ENCODE results near the gene MYOT.
A peak's percentile ranks its signal among the peaks of the same experiment; 100 is the strongest.
"Not testable (repeated sequence)": the region's sequence is repeated elsewhere in the genome, so short reads cannot be mapped to it uniquely, and the experiment has no call there.

The MYOT gene

DNA sequence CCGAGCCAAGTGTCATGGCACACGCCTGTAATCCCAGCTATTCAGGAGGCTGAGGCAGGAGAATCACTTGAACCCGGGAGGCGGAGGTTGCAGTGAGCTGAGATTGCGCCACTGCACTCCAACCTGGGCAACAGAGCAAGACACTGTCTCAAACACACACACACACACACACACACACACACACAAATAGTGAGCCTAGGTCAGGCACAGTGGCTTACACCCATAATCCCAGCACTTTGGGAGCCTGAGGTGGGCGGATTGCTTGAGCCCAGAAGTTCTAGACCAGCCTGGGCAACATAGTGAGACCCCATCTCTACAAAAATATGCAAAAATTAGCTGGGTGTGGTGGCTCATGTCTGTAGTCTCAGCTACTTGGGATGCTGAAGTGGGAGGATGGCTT, 4.0 kb upstream of the MYOT start:
- H3K27ac Mint-ChIP-seq; intact Hi-C loops (cut with micrococcal nuclease); H3K4me3 Mint-ChIP-seq; H3K27me3 Mint-ChIP-seq; H3K9me3 Mint-ChIP-seq; H3K36me3 Mint-ChIP-seq (ENCODE audit: low read depth): not testable (repeated sequence)
- peaks cover 19% of the 10 kb centered on the region for H3K4me1 Mint-ChIP-seq (ENCODE audit: low read depth)

DNA sequence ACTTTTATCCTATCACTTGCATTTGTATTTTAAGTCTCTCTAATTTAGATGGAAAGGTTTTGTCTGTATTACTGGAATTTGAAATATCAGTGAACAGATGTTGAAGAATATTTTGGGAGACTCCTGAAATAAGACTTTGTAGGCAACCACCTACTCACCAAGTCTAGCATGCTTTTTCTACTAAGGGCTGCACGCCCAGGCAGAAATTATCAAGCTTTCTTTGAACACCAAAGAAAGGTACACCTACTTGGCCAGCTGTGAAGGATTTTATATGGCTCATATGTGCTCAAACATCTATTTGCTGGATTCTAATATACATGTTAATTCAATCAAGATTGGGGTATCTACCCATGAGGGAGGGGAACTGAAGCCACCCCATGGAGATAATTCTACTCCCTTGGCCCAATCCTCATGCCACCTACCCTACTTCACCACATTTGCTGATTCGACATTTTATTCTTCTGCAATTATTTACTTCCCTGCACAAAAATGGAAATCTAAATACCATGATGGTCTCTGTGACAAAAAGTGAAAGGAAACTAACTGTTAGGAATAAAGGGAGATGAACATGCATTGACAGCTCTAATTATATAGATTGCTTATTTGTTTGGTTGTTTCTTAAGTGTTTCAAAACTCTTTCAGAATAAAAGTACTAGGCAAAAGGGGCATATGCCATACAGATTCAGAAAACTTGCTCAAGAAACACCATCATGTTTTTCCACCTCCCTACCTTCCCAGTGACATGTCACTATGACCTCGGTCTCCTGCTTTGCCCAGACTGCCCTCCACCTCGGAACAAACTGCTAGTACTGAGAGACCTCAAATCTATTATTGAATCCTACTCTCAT, 895 bp upstream of the MYOT start:
- H3K9me3 Mint-ChIP-seq: no peaks in the 10 kb centered on the region

DNA sequence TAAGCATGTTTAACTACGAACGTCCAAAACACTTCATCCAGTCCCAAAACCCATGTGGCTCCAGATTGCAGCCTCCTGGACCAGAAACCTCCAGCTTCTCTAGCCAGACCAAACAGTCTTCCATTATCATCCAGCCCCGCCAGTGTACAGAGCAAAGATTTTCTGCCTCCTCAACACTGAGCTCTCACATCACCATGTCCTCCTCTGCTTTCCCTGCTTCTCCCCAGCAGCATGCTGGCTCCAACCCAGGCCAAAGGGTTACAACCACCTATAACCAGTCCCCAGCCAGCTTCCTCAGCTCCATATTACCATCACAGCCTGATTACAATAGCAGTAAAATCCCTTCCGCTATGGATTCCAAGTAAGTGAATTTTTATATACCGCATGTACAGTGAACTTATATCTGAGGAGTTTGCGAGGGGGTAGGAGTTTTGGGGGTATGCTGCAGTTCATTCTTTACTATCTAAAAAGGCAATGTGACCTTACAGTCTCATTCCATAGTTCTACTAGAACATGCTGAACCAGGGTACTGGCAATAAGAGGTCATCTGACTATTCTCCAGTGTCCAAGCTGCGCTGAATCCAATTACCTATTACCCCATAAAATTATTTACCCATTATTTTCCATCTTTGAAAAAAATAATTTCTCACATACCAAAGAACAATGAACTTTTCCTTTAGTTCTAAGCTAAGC, 3.1 kb downstream of the MYOT start:
- H3K4me1 Mint-ChIP-seq (ENCODE audit: low read depth): peaks cover 13% of the 10 kb centered on the region
- H3K9me3 Mint-ChIP-seq: no peaks in the 10 kb centered on the region
- H3K36me3 Mint-ChIP-seq (ENCODE audit: low read depth): no peaks in the 10 kb centered on the region
- no peaks in the 10 kb centered on the region for H3K27me3 Mint-ChIP-seq
- H3K4me3 Mint-ChIP-seq: no peak overlapping the region
- intact Hi-C loops (cut with micrococcal nuclease): no loop called here
- H3K27ac Mint-ChIP-seq: no peak overlapping the region

More for the DNA sequence above, 895 bp upstream of the MYOT start:
- Mint-ChIP-seq H3K27me3 (no peaks in the 10 kb centered on the region), H3K4me3 (no peak overlapping the region), H3K27ac (no peak overlapping the region), H3K4me1 (ENCODE audit: low read depth) (peaks cover 13% of the 10 kb centered on the region), H3K36me3 (ENCODE audit: low read depth) (no peaks in the 10 kb centered on the region)
- intact Hi-C loops (cut with micrococcal nuclease): no loop called here

DNA sequence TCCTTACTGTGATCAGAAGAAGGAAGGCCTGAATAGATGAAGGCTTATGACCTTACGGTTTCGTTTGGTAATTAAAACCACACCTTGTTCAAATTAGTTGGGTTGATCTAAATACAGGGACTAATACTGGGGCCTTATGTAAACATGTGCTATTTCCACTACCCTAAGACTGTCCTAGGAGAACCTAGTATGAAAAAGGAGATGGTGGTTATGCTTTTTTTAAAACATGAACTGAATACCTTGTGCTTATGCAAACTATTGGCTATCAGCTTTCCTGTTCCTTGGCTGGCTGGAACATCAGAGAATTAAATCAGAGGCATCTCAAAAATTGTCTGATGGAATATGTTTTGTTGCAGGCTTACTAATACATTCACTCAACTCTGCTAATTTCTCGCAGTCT, 3.9 kb downstream of the MYOT start:
- H3K4me1 Mint-ChIP-seq (ENCODE audit: low read depth): peaks cover 13% of the 10 kb centered on the region
- H3K9me3 Mint-ChIP-seq: no peaks in the 10 kb centered on the region
- intact Hi-C loops (cut with micrococcal nuclease): no loop called here
- H3K36me3 Mint-ChIP-seq (ENCODE audit: low read depth): no peaks in the 10 kb centered on the region
- no peaks in the 10 kb centered on the region for H3K27me3 Mint-ChIP-seq
- no peak overlapping the region for H3K4me3 Mint-ChIP-seq
- H3K27ac Mint-ChIP-seq: no peak overlapping the region

DNA sequence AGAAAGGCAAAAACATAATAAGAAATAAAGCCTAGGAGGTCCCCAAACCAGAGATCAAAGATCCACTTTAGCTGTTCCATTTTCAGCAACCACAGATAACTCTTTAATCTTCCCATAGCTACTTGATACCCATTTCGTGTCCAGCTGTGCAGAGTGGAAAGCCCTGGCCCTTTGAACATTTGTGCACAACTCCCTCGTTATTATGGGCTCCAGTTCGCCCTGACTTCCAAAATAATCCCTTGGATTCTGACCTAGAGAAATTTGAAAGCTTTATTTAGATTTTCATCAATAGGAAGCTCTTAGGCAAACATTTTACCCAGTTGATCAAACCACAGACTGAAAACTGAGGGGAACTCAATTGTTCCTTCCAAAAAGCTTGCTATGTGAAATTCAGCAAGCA, 4.8 kb downstream of the MYOT start:
- Mint-ChIP-seq H3K36me3 (ENCODE audit: low read depth) (no peaks in the 10 kb centered on the region), H3K4me1 (ENCODE audit: low read depth) (peaks cover 4% of the 10 kb centered on the region), H3K27me3 (no peaks in the 10 kb centered on the region), H3K27ac (no peak overlapping the region), H3K4me3 (no peak overlapping the region), H3K9me3 (no peaks in the 10 kb centered on the region)
- intact Hi-C loops (cut with micrococcal nuclease): no loop called here

DNA sequence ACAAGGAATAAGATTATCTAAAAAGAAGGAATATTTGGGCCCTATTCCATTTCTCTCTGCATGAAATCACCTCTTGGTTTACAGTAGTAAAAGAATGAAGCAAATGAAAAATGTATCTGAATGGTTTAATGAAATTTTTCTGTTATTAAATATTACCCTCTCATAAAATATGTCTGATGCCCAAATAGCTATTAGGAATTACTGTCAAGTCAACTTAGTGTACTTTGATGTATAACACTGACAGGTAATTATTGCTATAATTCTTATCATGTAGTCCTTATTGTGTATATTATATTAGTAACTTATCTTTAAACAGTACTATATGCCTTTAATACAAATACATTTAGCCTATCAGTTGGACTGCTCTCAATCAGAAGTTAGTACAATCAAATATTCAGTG, 8.4 kb downstream of the MYOT start:
- H3K36me3 Mint-ChIP-seq (ENCODE audit: low read depth): no peaks in the 10 kb centered on the region
- intact Hi-C loops (cut with micrococcal nuclease): no loop called here
- H3K4me1 Mint-ChIP-seq (ENCODE audit: low read depth): no peaks in the 10 kb centered on the region
- H3K27ac Mint-ChIP-seq: no peak overlapping the region
- H3K27me3 Mint-ChIP-seq: no peaks in the 10 kb centered on the region
- no peaks in the 10 kb centered on the region for H3K9me3 Mint-ChIP-seq
- no peak overlapping the region for H3K4me3 Mint-ChIP-seq

DNA sequence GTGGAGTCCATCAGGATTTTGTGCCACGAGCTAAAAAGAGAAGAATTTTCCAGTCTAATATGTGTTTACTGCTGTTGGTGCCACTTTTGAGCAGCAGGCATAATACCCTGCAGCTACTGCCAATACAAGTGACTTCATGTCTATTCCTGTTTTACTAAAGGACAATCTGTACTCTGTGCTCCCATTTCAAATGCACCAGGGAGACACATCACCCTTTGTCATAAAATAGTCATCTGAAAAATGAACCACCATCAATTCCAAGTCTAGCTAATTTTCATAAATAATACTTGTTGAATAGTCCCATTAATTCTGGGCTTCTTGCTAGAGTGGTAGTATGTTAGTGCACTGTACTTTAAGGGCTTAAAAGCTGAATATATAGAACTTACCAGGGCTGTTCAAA, 12.7 kb downstream of the MYOT start:
- no peak overlapping the region for H3K4me3 Mint-ChIP-seq
- no peaks in the 10 kb centered on the region for H3K36me3 Mint-ChIP-seq (ENCODE audit: low read depth)
- H3K27me3 Mint-ChIP-seq: no peaks in the 10 kb centered on the region
- intact Hi-C loops (cut with micrococcal nuclease): no loop called here
- H3K27ac Mint-ChIP-seq: no peak overlapping the region
- no peaks in the 10 kb centered on the region for H3K9me3 Mint-ChIP-seq
- no peaks in the 10 kb centered on the region for H3K4me1 Mint-ChIP-seq (ENCODE audit: low read depth)

DNA sequence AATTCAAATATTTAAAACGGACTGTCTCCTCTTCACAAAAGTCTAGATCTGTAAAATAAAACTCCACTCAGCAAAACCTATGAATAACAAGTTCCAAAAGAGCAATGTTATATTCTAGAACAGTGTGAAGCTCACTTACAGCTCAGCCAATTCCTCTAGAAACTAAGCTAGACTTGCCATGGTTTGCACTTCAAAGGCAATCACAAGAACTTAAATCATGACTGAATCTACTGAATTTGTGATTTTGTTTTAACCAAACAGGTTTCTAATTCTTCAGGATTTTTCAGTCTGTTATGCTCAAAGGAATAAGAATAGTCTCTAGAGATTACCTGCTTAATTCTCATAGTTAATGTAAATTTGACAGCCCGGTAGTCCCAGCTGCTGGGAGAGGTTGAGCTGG, 20.2 kb downstream of the MYOT start:
- Mint-ChIP-seq H3K9me3 (no peaks in the 10 kb centered on the region), H3K36me3 (ENCODE audit: low read depth) (no peaks in the 10 kb centered on the region), H3K4me1 (ENCODE audit: low read depth) (peaks cover 20% of the 10 kb centered on the region), H3K27ac (peak overlapping the region; percentile 88), H3K4me3 (no peak overlapping the region), H3K27me3 (no peaks in the 10 kb centered on the region)
- intact Hi-C loops (cut with micrococcal nuclease): no loop called here

DNA sequence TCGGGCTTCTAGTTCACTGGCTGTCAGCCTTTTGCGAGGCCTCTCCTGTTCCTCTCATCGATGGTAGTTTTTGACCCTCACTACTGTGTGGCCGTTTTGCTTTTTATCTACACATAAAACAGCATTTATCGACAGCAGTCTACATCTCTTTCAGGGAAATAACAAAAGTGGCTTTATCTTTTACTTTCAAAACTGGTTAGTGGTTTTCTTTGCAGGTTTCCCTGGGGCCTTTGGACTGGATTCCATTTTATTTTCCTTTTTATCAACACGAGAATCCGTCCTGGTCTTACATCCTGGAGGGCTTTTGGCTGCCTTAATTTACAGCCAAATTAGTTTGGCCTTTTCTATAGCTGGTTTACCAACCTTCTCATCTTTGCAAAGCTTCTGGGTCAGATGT, 20.8 kb downstream of the MYOT start:
- intact Hi-C loops (cut with micrococcal nuclease): no loop called here
- no peaks in the 10 kb centered on the region for H3K27me3 Mint-ChIP-seq
- peak overlapping the region; percentile 81 for H3K4me3 Mint-ChIP-seq
- H3K27ac Mint-ChIP-seq: peak overlapping the region; percentile 88
- H3K36me3 Mint-ChIP-seq (ENCODE audit: low read depth): no peaks in the 10 kb centered on the region
- no peaks in the 10 kb centered on the region for H3K9me3 Mint-ChIP-seq
- H3K4me1 Mint-ChIP-seq (ENCODE audit: low read depth): peaks cover 20% of the 10 kb centered on the region

DNA sequence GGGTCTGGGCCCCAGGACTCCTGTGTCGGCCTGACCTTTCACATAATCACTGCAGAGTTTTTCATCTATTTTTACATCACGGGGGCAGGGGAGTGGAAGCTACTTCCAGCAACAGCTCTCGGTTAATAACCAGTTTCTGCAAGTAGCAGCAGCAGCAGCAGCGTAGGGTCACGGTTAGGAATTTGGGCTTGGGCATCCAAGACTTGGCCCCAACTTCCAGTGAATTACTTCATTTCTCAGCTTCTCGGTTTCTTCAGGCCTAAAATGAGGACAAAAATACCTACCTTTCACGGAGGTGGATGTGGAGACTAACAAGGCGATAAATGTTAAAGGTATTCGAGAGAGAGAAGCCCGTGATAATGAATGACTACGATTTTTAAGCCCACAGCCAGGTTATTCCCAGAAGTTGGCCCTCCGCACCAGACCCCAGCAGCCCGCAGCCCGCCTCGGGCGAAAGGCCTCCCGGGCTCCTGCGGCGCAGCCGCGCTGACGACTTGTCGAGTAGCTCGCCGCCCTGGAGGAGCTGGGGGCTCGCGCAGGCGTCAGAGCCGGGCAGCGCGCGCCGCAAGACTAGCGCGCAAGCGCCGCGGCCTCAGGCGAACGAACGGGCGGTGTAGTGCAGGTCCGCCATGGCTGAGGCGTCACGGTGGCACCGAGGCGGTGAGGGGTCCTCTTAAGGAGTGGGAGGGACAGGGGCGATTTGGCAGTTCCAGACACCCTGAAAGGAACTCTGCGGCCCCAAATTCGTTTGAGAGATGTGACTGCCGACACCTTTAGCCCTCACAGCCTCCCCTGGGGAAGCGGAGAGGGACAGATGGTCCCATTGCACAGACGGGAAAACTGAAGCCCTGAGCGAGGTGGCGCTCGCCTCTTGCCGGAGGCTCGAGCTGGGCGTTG, 21.5 kb downstream of the MYOT start, which contains the start of gene PKD2L2:
Gene PKD2L2 (plus strand): TSS at position 595 of the 897 bp plus-strand sequence. CDS start 35 bp downstream, at position 630.
- H3K27me3 Mint-ChIP-seq: no peaks in the 10 kb centered on the region
- H3K36me3 Mint-ChIP-seq (ENCODE audit: low read depth): no peaks in the 10 kb centered on the region
- intact Hi-C loops (cut with micrococcal nuclease): no loop called here
- peaks cover 20% of the 10 kb centered on the region for H3K4me1 Mint-ChIP-seq (ENCODE audit: low read depth)
- peak within 1 kb of the TSS; percentile 88 for H3K27ac Mint-ChIP-seq
- peak within 1 kb of the TSS; percentile 81 for H3K4me3 Mint-ChIP-seq
- no peaks in the 10 kb centered on the region for H3K9me3 Mint-ChIP-seq

DNA sequence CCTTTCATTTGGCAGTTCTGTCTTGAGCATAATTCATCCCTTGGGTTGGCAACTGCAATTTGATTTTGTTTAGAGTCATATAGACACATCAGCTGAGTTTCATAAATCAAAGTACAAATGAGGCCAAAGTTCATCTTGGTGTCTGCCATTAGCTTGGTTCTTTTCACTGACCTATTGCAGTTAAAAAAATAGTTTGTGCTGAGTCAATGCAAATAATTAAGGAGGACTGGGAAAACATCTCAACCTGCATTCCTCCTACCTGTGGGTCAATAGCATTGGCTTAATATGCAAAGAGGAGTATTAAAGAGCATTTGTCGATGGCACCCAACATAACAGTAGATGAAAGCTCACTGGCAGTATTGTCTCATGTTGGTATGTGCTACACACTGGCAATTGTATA, 23.2 kb downstream of the MYOT start:
- Mint-ChIP-seq H3K9me3 (no peaks in the 10 kb centered on the region), H3K27me3 (no peaks in the 10 kb centered on the region), H3K36me3 (ENCODE audit: low read depth) (no peaks in the 10 kb centered on the region), H3K4me1 (ENCODE audit: low read depth) (peaks cover 20% of the 10 kb centered on the region), H3K27ac (no peak overlapping the region), H3K4me3 (no peak overlapping the region)
- intact Hi-C loops (cut with micrococcal nuclease): no loop called here

DNA sequence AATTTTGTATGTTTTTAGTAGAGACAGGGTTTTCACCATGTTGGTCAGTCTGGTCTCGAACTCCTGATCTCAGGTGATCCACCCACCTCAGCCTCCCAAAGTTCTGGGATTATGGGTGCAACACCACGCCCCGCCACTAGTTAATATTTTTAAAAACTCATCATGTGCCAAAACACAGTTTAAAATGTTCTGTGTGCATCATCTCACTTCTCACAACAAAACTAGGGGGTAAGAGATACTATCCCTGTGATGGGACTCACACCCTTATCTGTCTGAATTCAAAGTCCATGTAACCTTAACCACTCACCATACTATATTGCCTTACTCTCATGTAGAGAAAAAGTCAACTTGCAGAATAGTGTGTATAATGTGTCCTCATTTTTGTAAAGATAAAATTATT, 24.2 kb downstream of the MYOT start:
- Mint-ChIP-seq H3K4me1 (ENCODE audit: low read depth) (peaks cover 15% of the 10 kb centered on the region), H3K27me3 (no peaks in the 10 kb centered on the region), H3K9me3 (no peaks in the 10 kb centered on the region), H3K4me3 (no peak overlapping the region), H3K27ac (no peak overlapping the region), H3K36me3 (ENCODE audit: low read depth) (no peaks in the 10 kb centered on the region)
- intact Hi-C loops (cut with micrococcal nuclease): no loop called here

DNA sequence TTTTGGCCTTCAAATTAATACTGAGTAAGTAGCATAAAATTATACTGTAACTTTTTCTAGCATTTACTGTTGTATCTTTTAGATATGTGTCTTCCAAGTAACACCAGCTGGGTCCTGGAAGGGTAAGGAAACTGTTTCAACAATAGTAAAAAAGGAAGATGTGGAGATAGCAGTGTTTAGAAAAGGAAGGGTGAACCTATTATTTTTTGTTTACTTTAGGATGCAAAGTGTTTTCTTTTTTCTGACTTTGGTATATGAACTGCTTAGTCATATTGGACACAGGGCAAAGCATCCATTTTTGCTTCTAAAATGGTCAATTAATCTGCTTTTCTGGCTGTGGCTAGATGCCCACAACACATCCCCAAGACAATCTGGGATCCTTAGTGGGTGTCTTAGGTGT, 26.9 kb downstream of the MYOT start:
- Mint-ChIP-seq H3K27me3 (no peaks in the 10 kb centered on the region), H3K4me1 (ENCODE audit: low read depth) (peaks cover 2% of the 10 kb centered on the region), H3K9me3 (no peaks in the 10 kb centered on the region), H3K4me3 (no peak overlapping the region), H3K27ac (no peak overlapping the region), H3K36me3 (ENCODE audit: low read depth) (no peaks in the 10 kb centered on the region)
- intact Hi-C loops (cut with micrococcal nuclease): no loop called here

DNA sequence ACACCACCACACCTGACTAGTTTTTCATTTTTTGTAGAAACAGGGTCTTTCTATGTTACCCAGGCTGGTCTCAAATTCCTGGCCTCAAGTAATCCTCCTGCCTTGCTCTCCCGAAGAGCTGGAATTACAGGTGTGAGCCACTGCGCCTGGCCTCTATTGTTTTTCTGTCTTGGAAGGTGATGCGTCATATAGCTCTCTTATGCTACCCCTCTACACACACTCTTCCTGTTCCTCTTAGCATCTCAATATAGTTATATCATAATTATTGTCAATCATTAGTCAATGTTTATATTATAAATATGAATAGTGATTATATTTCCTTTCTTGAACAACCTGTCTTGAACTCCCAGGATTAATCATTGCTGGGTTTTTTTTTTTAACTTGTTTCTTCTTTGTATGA, 28.9 kb downstream of the MYOT start:
- peaks cover 8% of the 10 kb centered on the region for H3K4me1 Mint-ChIP-seq (ENCODE audit: low read depth)
- H3K9me3 Mint-ChIP-seq: no peaks in the 10 kb centered on the region
- H3K4me3 Mint-ChIP-seq: no peak overlapping the region
- H3K27me3 Mint-ChIP-seq: no peaks in the 10 kb centered on the region
- no peak overlapping the region for H3K27ac Mint-ChIP-seq
- H3K36me3 Mint-ChIP-seq (ENCODE audit: low read depth): no peaks in the 10 kb centered on the region
- intact Hi-C loops (cut with micrococcal nuclease): no loop called here

Measured in dendritic cell treated with granulocyte-macrophage colony-stimulating factor and Interleukin-4, amounts not matched to agents 40 ng/mL and 50 ng/mL, for 4 days (primary cell).